HCT116 (cell line): ENCODE results near the gene DLEU7.

Source experiments
- CEBPB ChIP-seq: IDR thresholded peaks from 2 replicates; pipeline ENCODE4 v1.6.1; 2012; ENCODE audit warnings: low read depth
- CTCF ChIP-seq, 3 experiments: fragments of 200-600 bp in 1 of 3; sonication (generic) in 1 of 3; IDR thresholded peaks in 2 of 3; conservative IDR thresholded peaks in 1 of 3; 2 replicates each; pipeline ENCODE4 v1.5.1; 2012 to 2017; ENCODE audit warnings: low read depth in 2 of 3, low read length in 2 of 3, antibody characterized with exemption in 1 of 3, borderline replicate concordance in 1 of 3, control low read depth in 1 of 3, mild to moderate bottlenecking in 1 of 3, mixed read lengths in 1 of 3, mixed run types in 1 of 3, moderate library complexity in 1 of 3; ENCODE audit not compliant: insufficient read depth in 1 of 3
- EZH2 ChIP-seq: fragments of 200-600 bp; sonication (generic); IDR thresholded peaks from 2 replicates; pipeline ENCODE4 v1.6.1; 2017; ENCODE audit warnings: antibody characterized with exemption, mixed run types
- EZH2phosphoT487 ChIP-seq: fragments of 200-600 bp; IDR thresholded peaks from 2 replicates; pipeline ENCODE4 v1.6.1; 2018; ENCODE audit warnings: antibody characterized with exemption, borderline replicate concordance
- MAX ChIP-seq: IDR thresholded peaks from 2 replicates; pipeline ENCODE4 v1.6.1; 2012
- POLR2A ChIP-seq: IDR thresholded peaks from 2 replicates; pipeline ENCODE4 v1.7.0; 2011; ENCODE audit warnings: borderline replicate concordance; ENCODE audit not compliant: insufficient read depth, insufficient read length; ENCODE audit errors: extremely low read depth
- POLR2AphosphoS5 ChIP-seq: IDR thresholded peaks from 2 replicates; pipeline ENCODE4 v1.6.1; 2011; ENCODE audit warnings: mild to moderate bottlenecking, low read depth, low read length, moderate library complexity
- RAD21 ChIP-seq: IDR thresholded peaks from 2 replicates; pipeline ENCODE4 v1.6.1; 2012; ENCODE audit warnings: low read depth, mild to moderate bottlenecking
- REST ChIP-seq: IDR thresholded peaks from 2 replicates; pipeline ENCODE4 v1.6.1; 2012; ENCODE audit warnings: low read depth
- SP1 ChIP-seq: IDR thresholded peaks from 2 replicates; pipeline ENCODE4 v1.6.1; 2012; ENCODE audit warnings: low read depth
- TCF7L2 ChIP-seq: IDR thresholded peaks from 2 replicates; pipeline ENCODE4 v1.7.0; 2011; ENCODE audit warnings: borderline replicate concordance, inconsistent platforms; ENCODE audit not compliant: insufficient read depth, insufficient read length; ENCODE audit errors: extremely low read depth
- YY1 ChIP-seq: IDR thresholded peaks from 2 replicates; pipeline ENCODE4 v1.6.1; 2011; ENCODE audit warnings: low read length, low read depth, moderate library complexity, mild to moderate bottlenecking; ENCODE audit not compliant: insufficient replicate concordance; ENCODE audit errors: extremely low read depth
- ZNF274 ChIP-seq: fragments of 200-500 bp; sonication (Bioruptor generic); IDR thresholded peaks from 2 replicates; pipeline ENCODE4 v1.6.1; 2014; ENCODE audit warnings: mild to moderate bottlenecking, low read depth, low read length, inconsistent platforms

GRCh38 chr13:50788551-50789210, 54.8 kb downstream of the DLEU7 start:
- no peak for TF ChIP-seq CTCF (IDR thresholded peaks at IDR 0.05 in 2 of 3, conservative IDR thresholded peaks at IDR 0.05 in 1 of 3; ENCODE audit: borderline replicate concordance in 1 of 3, insufficient read depth in 1 of 3, low read depth in 2 of 3, low read length in 2 of 3)
- no peak for TF ChIP-seq EZH2
- no peak for TF ChIP-seq POLR2A
- no peak for TF ChIP-seq REST
- TF ChIP-seq MAX = no peak
- TF ChIP-seq CEBPB = no peak
- TF ChIP-seq SP1 = no peak
- TF ChIP-seq RAD21 = no peak
- TF ChIP-seq TCF7L2 = no peak
- TF ChIP-seq ZNF274 = no peak
- no peak for TF ChIP-seq EZH2phosphoT487
- no peak for TF ChIP-seq POLR2AphosphoS5
- no peak for TF ChIP-seq YY1
